Stimulated activated CD4-positive, alpha-beta T cell treated with anti-CD3 and anti-CD28 coated beads, Interleukin-2, amount 100 ng/mL, for 48 hours (primary cell): ENCODE data around the gene LDLRAD3.
"Not testable (repeated sequence)": the region's sequence is repeated elsewhere in the genome, so short reads cannot be mapped to it uniquely, and the experiment has no call there.

Experiments used
- DNase-seq, 2 donors: peaks; one replicate each; pipeline ENCODE4 v3.0.0-alpha.2; 2020

The LDLRAD3 gene

GRCh38 chr11:36024716-36025115, 80.9 kb downstream of the LDLRAD3 start:
- DNase-seq = no peak

- no peak for DNase-seq
Observed at GRCh38 chr11:36026315-36026968, 82.6 kb downstream of the LDLRAD3 start.

- no peak for DNase-seq
Observed at GRCh38 chr11:36027731-36028130, 83.9 kb downstream of the LDLRAD3 start.

- no peak for DNase-seq
Observed at GRCh38 chr11:36029616-36030015, 85.8 kb downstream of the LDLRAD3 start.

- no peak for DNase-seq
Observed at GRCh38 chr11:36030731-36031281, 86.9 kb downstream of the LDLRAD3 start.

GRCh38 chr11:36033082-36033751, 89.4 kb downstream of the LDLRAD3 start:
- no peak for DNase-seq

GRCh38 chr11:36033936-36034335, 90.1 kb downstream of the LDLRAD3 start:
- DNase-seq = no peak

GRCh38 chr11:36034551-36035331, 90.9 kb downstream of the LDLRAD3 start:
- DNase-seq = no peak

- no peak for DNase-seq
Observed at GRCh38 chr11:36035454-36035853, 91.6 kb downstream of the LDLRAD3 start.

GRCh38 chr11:36035999-36036398, 92.1 kb downstream of the LDLRAD3 start:
- DNase-seq = no peak

- no peak for DNase-seq
Observed at GRCh38 chr11:36037031-36037430, 93.2 kb downstream of the LDLRAD3 start.

- DNase-seq = no peak
Observed at GRCh38 chr11:36038541-36038940, 94.7 kb downstream of the LDLRAD3 start.

GRCh38 chr11:36039471-36039870, 95.6 kb downstream of the LDLRAD3 start:
- no peak for DNase-seq

GRCh38 chr11:36041988-36042611, 98.2 kb downstream of the LDLRAD3 start:
- DNase-seq = no peak

GRCh38 chr11:36044636-36045035, 100.8 kb downstream of the LDLRAD3 start:
- no peak for DNase-seq

GRCh38 chr11:36045945-36046344, 102.1 kb downstream of the LDLRAD3 start:
- not testable (repeated sequence) for DNase-seq

- no peak for DNase-seq
Observed at GRCh38 chr11:36046932-36047331, 103.1 kb downstream of the LDLRAD3 start.

- no peak for DNase-seq
Observed at GRCh38 chr11:36047344-36047743, 103.5 kb downstream of the LDLRAD3 start.

GRCh38 chr11:36048496-36049247, 104.8 kb downstream of the LDLRAD3 start:
- DNase-seq = no peak

- no peak for DNase-seq
Observed at GRCh38 chr11:36051235-36052144, 107.6 kb downstream of the LDLRAD3 start.

- no peak for DNase-seq
Observed at GRCh38 chr11:36053281-36053680, 109.4 kb downstream of the LDLRAD3 start.
